ENCODE measurements around the gene ARHGAP26. TPM values are rescaled to one million over a fixed set of nuclear protein-coding genes. Genes with fewer than 3 reads are reported as not detected.

Gene ARHGAP26
- total and polyA plus RNA-seq, 2 donors (not counting 1 experiment from before 2014, with no cell fraction given) = 4.1 to 6.8 TPM

- peaks cover 21% of the 10 kb centered on the region for H3K4me1 ChIP-seq (ENCODE audit: control insufficient read depth, extremely low read depth, insufficient read depth, low read length)
- no peak for TF ChIP-seq CTCF (conservative IDR thresholded peaks at IDR 0.05 in 1 of 2, IDR thresholded peaks at IDR 0.05 in 1 of 2; ENCODE audit: low read depth in 1 of 2, low read length in 2 of 2)
- TF ChIP-seq EZH2 (IDR thresholded peaks at IDR 0.05; ENCODE audit: low read length, missing control alignments) = no peak
- no peaks in the 10 kb centered on the region for H4K20me1 ChIP-seq (ENCODE audit: control insufficient read depth, extremely low read depth, insufficient read depth, low read length)
- no peak overlapping the region for H3K9ac ChIP-seq (ENCODE audit: insufficient read depth, low read length)
- no peak overlapping the region for H3K4me3 ChIP-seq (replicated peaks in 1 of 4; ENCODE audit: control extremely low read depth in 1 of 4, insufficient read depth in 1 of 4, low read depth in 3 of 4, low read length in 4 of 4)
- H3K4me2 ChIP-seq (ENCODE audit: extremely low read depth, insufficient read depth, low read length) = no peak overlapping the region
- no peaks in the 10 kb centered on the region for H3K9me3 ChIP-seq (ENCODE audit: control insufficient read depth, insufficient read depth, low read depth, low read length)
- H3K79me2 ChIP-seq (ENCODE audit: control insufficient read depth, insufficient read depth, low read length) = no peaks in the 10 kb centered on the region
- H2AFZ ChIP-seq (ENCODE audit: low read length) = no peak overlapping the region
- H3K27me3 ChIP-seq (ENCODE audit: control insufficient read depth, insufficient read depth, low read length) = no peaks in the 10 kb centered on the region
- no peak overlapping the region for H3K27ac ChIP-seq (ENCODE audit: insufficient read depth, low read length)
- peak; percentile 27 to 66 for DNase-seq (ENCODE audit: low read depth in 2 of 2)
- H3K36me3 ChIP-seq (ENCODE audit: control insufficient read depth, insufficient read depth, low read length) = no peaks in the 10 kb centered on the region
These were observed 57.9 kb downstream of the ARHGAP26 start for GRCh38 chr5:142827934-142828576.

- no peaks in the 10 kb centered on the region for H3K79me2 ChIP-seq (ENCODE audit: control insufficient read depth, insufficient read depth, low read length)
- H3K36me3 ChIP-seq (ENCODE audit: control insufficient read depth, insufficient read depth, low read length) = no peaks in the 10 kb centered on the region
- H3K4me2 ChIP-seq (ENCODE audit: extremely low read depth, insufficient read depth, low read length) = no peak overlapping the region
- no peaks in the 10 kb centered on the region for H3K27me3 ChIP-seq (ENCODE audit: control insufficient read depth, insufficient read depth, low read length)
- H3K27ac ChIP-seq (ENCODE audit: insufficient read depth, low read length) = no peak overlapping the region
- H3K9ac ChIP-seq (ENCODE audit: insufficient read depth, low read length) = no peak overlapping the region
- no peak overlapping the region for H2AFZ ChIP-seq (ENCODE audit: low read length)
- H3K9me3 ChIP-seq (ENCODE audit: control insufficient read depth, insufficient read depth, low read depth, low read length) = no peaks in the 10 kb centered on the region
- no peak for DNase-seq (ENCODE audit: low read depth in 2 of 2)
- TF ChIP-seq EZH2 (IDR thresholded peaks at IDR 0.05; ENCODE audit: low read length, missing control alignments) (no peak), CTCF (conservative IDR thresholded peaks at IDR 0.05 in 1 of 2, IDR thresholded peaks at IDR 0.05 in 1 of 2; ENCODE audit: low read depth in 1 of 2, low read length in 2 of 2) (no peak)
- no peaks in the 10 kb centered on the region for H4K20me1 ChIP-seq (ENCODE audit: control insufficient read depth, extremely low read depth, insufficient read depth, low read length)
- peaks cover 19% of the 10 kb centered on the region for H3K4me1 ChIP-seq (ENCODE audit: control insufficient read depth, extremely low read depth, insufficient read depth, low read length)
- no peak overlapping the region for H3K4me3 ChIP-seq (replicated peaks in 1 of 4; ENCODE audit: control extremely low read depth in 1 of 4, insufficient read depth in 1 of 4, low read depth in 3 of 4, low read length in 4 of 4)
These were observed 58.8 kb downstream of the ARHGAP26 start for GRCh38 chr5:142828797-142829535.

DNA sequence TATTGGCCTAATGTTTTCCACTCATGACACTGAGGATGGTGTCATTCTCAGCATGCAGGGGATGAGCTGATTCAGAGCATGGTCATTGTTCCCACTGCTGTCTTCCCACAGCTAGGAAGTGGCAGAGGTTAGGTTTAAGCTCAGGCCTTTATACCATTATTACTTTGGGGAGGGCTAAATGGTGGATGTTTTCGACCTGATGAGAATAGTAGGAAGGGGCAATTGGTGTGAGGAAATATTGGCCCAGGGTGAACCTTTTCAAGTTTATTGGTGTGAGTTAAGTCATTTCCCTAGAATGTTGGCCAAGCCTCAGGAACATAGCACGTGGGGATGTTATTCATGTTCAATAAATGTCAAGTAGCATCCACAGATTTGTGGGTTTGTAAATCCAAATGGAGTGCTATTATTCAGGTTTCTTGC, 59.6 kb downstream of the ARHGAP26 start:
- no peak for TF ChIP-seq CTCF (conservative IDR thresholded peaks at IDR 0.05 in 1 of 2, IDR thresholded peaks at IDR 0.05 in 1 of 2; ENCODE audit: low read depth in 1 of 2, low read length in 2 of 2)
- TF ChIP-seq EZH2 (IDR thresholded peaks at IDR 0.05; ENCODE audit: low read length, missing control alignments) = no peak
- H3K9ac ChIP-seq (ENCODE audit: insufficient read depth, low read length) = no peak overlapping the region
- no peaks in the 10 kb centered on the region for H3K9me3 ChIP-seq (ENCODE audit: control insufficient read depth, insufficient read depth, low read depth, low read length)
- no peaks in the 10 kb centered on the region for H3K79me2 ChIP-seq (ENCODE audit: control insufficient read depth, insufficient read depth, low read length)
- H3K36me3 ChIP-seq (ENCODE audit: control insufficient read depth, insufficient read depth, low read length) = no peaks in the 10 kb centered on the region
- no peak overlapping the region for H2AFZ ChIP-seq (ENCODE audit: low read length)
- no peak overlapping the region for H3K4me3 ChIP-seq (replicated peaks in 1 of 4; ENCODE audit: control extremely low read depth in 1 of 4, insufficient read depth in 1 of 4, low read depth in 3 of 4, low read length in 4 of 4)
- no peaks in the 10 kb centered on the region for H4K20me1 ChIP-seq (ENCODE audit: control insufficient read depth, extremely low read depth, insufficient read depth, low read length)
- no peak overlapping the region for H3K4me2 ChIP-seq (ENCODE audit: extremely low read depth, insufficient read depth, low read length)
- no peak overlapping the region for H3K27ac ChIP-seq (ENCODE audit: insufficient read depth, low read length)
- peak in 1 of 2 donors; percentile 84 for DNase-seq (ENCODE audit: low read depth in 2 of 2)
- H3K27me3 ChIP-seq (ENCODE audit: control insufficient read depth, insufficient read depth, low read length) = no peaks in the 10 kb centered on the region
- H3K4me1 ChIP-seq (ENCODE audit: control insufficient read depth, extremely low read depth, insufficient read depth, low read length) = peaks cover 19% of the 10 kb centered on the region
